Activated naive CD8-positive, alpha-beta T cell (primary cell): ENCODE data around the gene XIRP2.

ENCODE experiments used
- H3K27ac Mint-ChIP-seq: one replicate; pipeline ENCODE4 v1.8.0; 2021; ENCODE audit warnings: mixed read lengths
- H3K27me3 Mint-ChIP-seq: one replicate; pipeline ENCODE4 v1.8.0; 2021; ENCODE audit warnings: mixed read lengths
- H3K36me3 Mint-ChIP-seq: one replicate; pipeline ENCODE4 v1.8.0; 2021; ENCODE audit warnings: mixed read lengths
- H3K4me1 Mint-ChIP-seq: one replicate; pipeline ENCODE4 v1.8.0; 2021; ENCODE audit warnings: low read depth, mixed read lengths
- H3K4me3 Mint-ChIP-seq: one replicate; pipeline ENCODE4 v1.8.0; 2021; ENCODE audit warnings: mild to moderate bottlenecking, mixed read lengths
- H3K9me3 Mint-ChIP-seq: one replicate; pipeline ENCODE4 v1.8.0; 2021; ENCODE audit warnings: low read depth, mixed read lengths

XIRP2 gene

GRCh38 chr2:167122389-167122788, 234.1 kb downstream of the XIRP2 start:
- H3K4me1 Mint-ChIP-seq = no peaks in the 10 kb centered on the region
- H3K36me3 Mint-ChIP-seq = no peaks in the 10 kb centered on the region
- H3K4me3 Mint-ChIP-seq = no peak overlapping the region
- H3K27ac Mint-ChIP-seq = no peak overlapping the region
- no peaks in the 10 kb centered on the region for H3K9me3 Mint-ChIP-seq
- peaks cover 1% of the 10 kb centered on the region for H3K27me3 Mint-ChIP-seq

DNA sequence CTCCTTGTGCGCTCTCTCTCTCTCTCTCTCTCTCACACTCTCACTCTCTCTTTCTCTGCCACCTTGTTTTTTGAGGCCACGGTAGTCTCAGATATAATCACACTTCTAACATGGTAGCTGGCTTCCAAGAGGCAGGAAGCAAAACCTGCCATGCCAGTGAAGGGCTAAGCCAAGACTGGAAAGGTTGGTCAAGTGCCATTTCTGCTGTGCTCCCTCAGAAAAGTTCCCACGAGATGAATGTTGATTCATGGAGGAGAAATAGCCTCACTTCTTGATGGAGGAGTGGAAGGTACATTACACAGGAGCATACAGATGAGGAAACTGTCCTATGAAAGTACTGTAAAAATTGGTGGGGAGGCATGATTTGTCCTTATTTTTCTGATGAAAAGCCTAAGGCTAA, 237.9 kb downstream of the XIRP2 start:
- H3K9me3 Mint-ChIP-seq = no peaks in the 10 kb centered on the region
- no peak overlapping the region for H3K27ac Mint-ChIP-seq
- H3K36me3 Mint-ChIP-seq = no peaks in the 10 kb centered on the region
- H3K4me1 Mint-ChIP-seq = no peaks in the 10 kb centered on the region
- no peak overlapping the region for H3K4me3 Mint-ChIP-seq
- H3K27me3 Mint-ChIP-seq = peaks cover 1% of the 10 kb centered on the region

GRCh38 chr2:167127135-167127534, 238.9 kb downstream of the XIRP2 start:
- Mint-ChIP-seq H3K36me3 (no peaks in the 10 kb centered on the region), H3K27me3 (no peaks in the 10 kb centered on the region), H3K4me1 (no peaks in the 10 kb centered on the region), H3K4me3 (no peak overlapping the region), H3K27ac (no peak overlapping the region), H3K9me3 (no peaks in the 10 kb centered on the region)

GRCh38 chr2:167128130-167128529, 239.8 kb downstream of the XIRP2 start:
- Mint-ChIP-seq H3K9me3 (no peaks in the 10 kb centered on the region), H3K36me3 (no peaks in the 10 kb centered on the region), H3K4me1 (no peaks in the 10 kb centered on the region), H3K27ac (no peak overlapping the region), H3K27me3 (no peaks in the 10 kb centered on the region), H3K4me3 (no peak overlapping the region)

DNA sequence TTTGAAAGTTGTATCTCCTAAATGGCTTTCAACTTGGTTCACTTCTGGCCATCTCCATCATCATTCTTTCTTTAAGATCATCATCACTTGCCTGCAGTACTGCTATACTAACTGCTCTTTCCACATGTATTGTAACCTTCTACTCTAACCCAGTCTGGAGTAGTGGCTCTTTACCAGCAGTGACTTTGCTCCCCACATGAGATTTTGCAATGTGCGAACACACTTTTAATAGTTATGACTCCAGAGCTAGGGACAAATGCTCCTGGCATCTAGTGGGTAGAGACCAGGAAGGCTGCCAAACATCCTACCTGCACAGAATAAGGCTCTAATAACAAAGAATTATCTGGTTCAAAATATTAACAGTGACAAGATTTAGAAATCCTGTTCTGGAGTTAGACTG, 243.8 kb downstream of the XIRP2 start:
- H3K36me3 Mint-ChIP-seq = no peaks in the 10 kb centered on the region
- H3K27me3 Mint-ChIP-seq = no peaks in the 10 kb centered on the region
- H3K4me1 Mint-ChIP-seq = peaks cover 3% of the 10 kb centered on the region
- H3K9me3 Mint-ChIP-seq = no peaks in the 10 kb centered on the region
- no peak overlapping the region for H3K27ac Mint-ChIP-seq
- H3K4me3 Mint-ChIP-seq = no peak overlapping the region

- Mint-ChIP-seq H3K4me1 (peaks cover 3% of the 10 kb centered on the region), H3K9me3 (no peaks in the 10 kb centered on the region), H3K27ac (no peak overlapping the region), H3K36me3 (no peaks in the 10 kb centered on the region), H3K27me3 (no peaks in the 10 kb centered on the region), H3K4me3 (no peak overlapping the region)
Measured at GRCh38 chr2:167132906-167133555, 244.8 kb downstream of the XIRP2 start.

DNA sequence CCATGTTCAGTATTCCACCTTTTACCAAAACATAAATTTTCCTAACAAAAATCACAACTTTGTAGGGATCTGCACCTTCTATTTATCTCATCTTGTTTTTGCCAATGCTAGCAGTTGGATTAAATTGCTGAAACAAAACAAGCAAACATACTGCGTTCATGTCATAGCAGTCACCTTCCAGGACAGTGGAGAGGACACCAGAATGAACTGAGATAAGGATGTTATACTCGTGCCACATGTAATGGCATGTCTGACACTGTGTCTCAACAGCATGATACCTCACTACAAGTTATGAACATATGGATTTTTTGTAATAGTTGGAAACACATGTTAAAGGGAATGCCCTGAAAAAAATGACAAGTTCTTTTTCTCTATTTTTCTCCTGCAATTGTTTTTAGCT, 245.3 kb downstream of the XIRP2 start:
- Mint-ChIP-seq H3K9me3 (no peaks in the 10 kb centered on the region), H3K36me3 (no peaks in the 10 kb centered on the region), H3K4me3 (no peak overlapping the region), H3K27me3 (no peaks in the 10 kb centered on the region), H3K27ac (no peak overlapping the region), H3K4me1 (peaks cover 3% of the 10 kb centered on the region)

- Mint-ChIP-seq H3K36me3 (no peaks in the 10 kb centered on the region), H3K9me3 (no peaks in the 10 kb centered on the region), H3K4me1 (peaks cover 3% of the 10 kb centered on the region), H3K27me3 (no peaks in the 10 kb centered on the region), H3K4me3 (no peak overlapping the region), H3K27ac (no peak overlapping the region)
Measured at GRCh38 chr2:167134381-167135072, 246.2 kb downstream of the XIRP2 start.

DNA sequence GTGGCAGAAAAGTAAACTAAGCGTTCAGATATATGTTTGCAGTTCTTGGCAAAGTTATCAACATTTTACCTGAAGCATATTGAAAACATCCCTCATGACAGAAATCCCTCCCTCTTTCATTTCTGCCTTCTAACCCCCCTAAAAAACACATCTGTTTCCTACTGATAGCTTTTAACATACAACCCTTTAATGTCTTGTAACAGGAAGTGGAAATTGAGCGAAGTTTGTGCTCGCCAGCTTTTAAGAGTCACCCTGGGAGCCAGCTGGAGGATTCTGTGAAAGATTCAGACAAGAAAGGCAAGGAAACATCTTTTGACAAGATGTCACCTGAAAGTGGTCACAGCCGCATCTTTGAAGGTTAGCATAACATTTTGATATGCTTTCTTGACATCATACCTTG, 247.4 kb downstream of the XIRP2 start:
- H3K27me3 Mint-ChIP-seq = no peaks in the 10 kb centered on the region
- no peak overlapping the region for H3K4me3 Mint-ChIP-seq
- no peaks in the 10 kb centered on the region for H3K36me3 Mint-ChIP-seq
- H3K4me1 Mint-ChIP-seq = peaks cover 3% of the 10 kb centered on the region
- no peak overlapping the region for H3K27ac Mint-ChIP-seq
- H3K9me3 Mint-ChIP-seq = no peaks in the 10 kb centered on the region

GRCh38 chr2:167136879-167137596, 248.8 kb downstream of the XIRP2 start:
- Mint-ChIP-seq H3K4me3 (no peak overlapping the region), H3K9me3 (no peaks in the 10 kb centered on the region), H3K4me1 (peaks cover 3% of the 10 kb centered on the region), H3K27ac (no peak overlapping the region), H3K27me3 (no peaks in the 10 kb centered on the region), H3K36me3 (no peaks in the 10 kb centered on the region)

GRCh38 chr2:167140330-167140729, 252.1 kb downstream of the XIRP2 start:
- H3K27ac Mint-ChIP-seq = no peak overlapping the region
- H3K36me3 Mint-ChIP-seq = no peaks in the 10 kb centered on the region
- no peaks in the 10 kb centered on the region for H3K9me3 Mint-ChIP-seq
- no peak overlapping the region for H3K4me3 Mint-ChIP-seq
- peaks cover 3% of the 10 kb centered on the region for H3K4me1 Mint-ChIP-seq
- no peaks in the 10 kb centered on the region for H3K27me3 Mint-ChIP-seq

DNA sequence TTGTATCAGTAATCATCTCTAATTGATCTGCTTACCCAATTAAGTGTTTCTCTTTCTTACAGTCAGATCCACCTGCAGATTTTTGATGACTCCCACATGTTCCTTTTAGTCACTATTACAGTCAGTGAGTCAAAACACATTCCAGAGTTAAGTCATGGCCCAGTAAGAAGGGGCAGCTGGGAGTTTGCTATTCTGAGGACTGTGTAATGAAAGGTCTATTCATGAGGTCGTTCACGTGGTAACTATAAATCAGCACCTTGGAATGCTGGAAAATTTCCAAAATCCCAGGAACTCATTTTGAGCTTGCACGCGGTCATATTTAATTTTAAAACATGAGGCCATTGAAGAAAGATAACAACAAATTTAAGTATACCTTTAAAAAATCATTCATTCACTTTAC, 252.5 kb downstream of the XIRP2 start:
- peaks cover under 1% of the 10 kb centered on the region for H3K4me1 Mint-ChIP-seq
- no peaks in the 10 kb centered on the region for H3K27me3 Mint-ChIP-seq
- H3K27ac Mint-ChIP-seq = no peak overlapping the region
- H3K4me3 Mint-ChIP-seq = no peak overlapping the region
- no peaks in the 10 kb centered on the region for H3K36me3 Mint-ChIP-seq
- no peaks in the 10 kb centered on the region for H3K9me3 Mint-ChIP-seq

DNA sequence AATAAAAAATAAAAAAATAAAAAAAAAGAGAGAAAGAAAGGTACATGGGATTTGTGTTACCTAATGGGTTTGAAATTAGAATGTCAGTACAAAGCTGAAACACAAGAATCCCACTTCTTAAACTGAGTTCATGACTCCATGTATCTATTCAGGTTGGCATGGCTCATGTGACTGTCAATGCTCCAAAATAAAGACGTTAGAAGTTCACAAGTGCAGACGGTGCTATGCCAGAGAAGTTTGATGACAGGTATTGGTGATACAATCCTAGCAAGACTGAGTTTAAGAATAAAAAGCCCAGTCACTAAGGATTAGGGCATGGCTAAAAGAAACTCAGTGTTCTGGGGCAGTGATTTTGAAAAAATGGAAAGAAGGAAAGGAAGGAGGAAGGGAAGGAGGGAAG, 254.3 kb downstream of the XIRP2 start:
- Mint-ChIP-seq H3K4me1 (no peaks in the 10 kb centered on the region), H3K4me3 (no peak overlapping the region), H3K27me3 (no peaks in the 10 kb centered on the region), H3K36me3 (no peaks in the 10 kb centered on the region), H3K9me3 (no peaks in the 10 kb centered on the region), H3K27ac (no peak overlapping the region)

GRCh38 chr2:167144179-167144898, 256.1 kb downstream of the XIRP2 start:
- no peaks in the 10 kb centered on the region for H3K4me1 Mint-ChIP-seq
- H3K4me3 Mint-ChIP-seq = no peak overlapping the region
- H3K27me3 Mint-ChIP-seq = no peaks in the 10 kb centered on the region
- no peaks in the 10 kb centered on the region for H3K9me3 Mint-ChIP-seq
- H3K36me3 Mint-ChIP-seq = no peaks in the 10 kb centered on the region
- no peak overlapping the region for H3K27ac Mint-ChIP-seq
